IMR-90 (cell line): Measurements from ENCODE around the gene AGBL3. TPM values are rescaled to one million over a fixed set of nuclear protein-coding genes. Genes with fewer than 3 reads are reported as not detected.

Experiments
- ATAC-seq: fragments of 200-7000 bp; cut with Tn5 transposase; 2 replicates; pipeline ENCODE4 v1.9.1; 2020; ENCODE audit warnings: low read depth, mild to moderate bottlenecking, moderate library complexity
- BruUV-seq: library from RNA; stranded (reverse); fragments of 400-500 nt; replicated peaks from 2 replicates; lab custom pipeline; 2021; lab: Mats Ljungman, UMichigan
- CTCF ChIA-PET: fragments of 300-600 bp; formaldehyde crosslinking; extraction: SDS; loops from one replicate; lab custom pipeline; 2021; ENCODE audit warnings: antibody characterized with exemption; lab: Yijun Ruan, JAX
- POLR2A ChIA-PET: fragments of 300-600 bp; sonication (Branson Sonifier 250); formaldehyde crosslinking; loops from one replicate; lab custom pipeline; 2022; ENCODE audit warnings: antibody characterized with exemption; ENCODE audit not compliant: unreplicated experiment; lab: Charles Lee
- DNase-seq: peaks from one replicate; pipeline ENCODE4 v3.0.0; 2013
- H2AFZ ChIP-seq: replicated peaks from 2 replicates; pipeline ENCODE3; 2013; ENCODE audit warnings: low read length, mild to moderate bottlenecking; ENCODE audit not compliant: poor library complexity
- H2AK5ac ChIP-seq: 2 replicates; pipeline ENCODE4 v1.6.1; 2013; ENCODE audit warnings: low read depth, low read length, inconsistent platforms
- H2AK9ac ChIP-seq: replicated peaks from 2 replicates; pipeline ENCODE3; 2013; ENCODE audit warnings: mild to moderate bottlenecking, low read depth, low read length, moderate library complexity; ENCODE audit not compliant: poor library complexity
- H2BK120ac ChIP-seq: 2 replicates; pipeline ENCODE4 v1.6.1; 2013; ENCODE audit warnings: low read depth, low read length, inconsistent platforms
- H2BK15ac ChIP-seq: 3 replicates; pipeline ENCODE4 v1.6.1; 2013; ENCODE audit warnings: low read depth, low read length, inconsistent platforms
- H2BK20ac ChIP-seq: 2 replicates; pipeline ENCODE4 v1.6.1; 2013; ENCODE audit warnings: low read depth, mild to moderate bottlenecking, inconsistent platforms, low read length, moderate library complexity
- H2BK5ac ChIP-seq: 2 replicates; pipeline ENCODE4 v1.6.1; 2013; ENCODE audit warnings: mild to moderate bottlenecking, low read depth, low read length, inconsistent platforms; ENCODE audit not compliant: poor library complexity, severe bottlenecking
- H3K14ac ChIP-seq: replicated peaks from 2 replicates; pipeline ENCODE4 v1.6.1; 2013; ENCODE audit warnings: low read depth, low read length, inconsistent platforms
- H3K18ac ChIP-seq: 2 replicates; pipeline ENCODE4 v1.6.1; 2013; ENCODE audit warnings: low read depth, low read length, control low read depth
- H3K23ac ChIP-seq: 2 replicates; pipeline ENCODE4 v1.6.1; 2013; ENCODE audit warnings: low read depth, low read length, inconsistent platforms
- H3K27ac ChIP-seq: 2 replicates; pipeline ENCODE4 v1.5.1; 2013; ENCODE audit warnings: mild to moderate bottlenecking, control low read depth, low read length; ENCODE audit not compliant: insufficient read depth
- H3K27me3 ChIP-seq: 2 replicates; pipeline ENCODE4 v1.6.1; 2013; ENCODE audit warnings: low read length; ENCODE audit not compliant: control insufficient read depth, insufficient read depth
- H3K36me3 ChIP-seq: 2 replicates; pipeline ENCODE4 v1.6.1; 2013; ENCODE audit warnings: low read length, mixed read lengths; ENCODE audit not compliant: control insufficient read depth, insufficient read depth
- H3K4ac ChIP-seq: 2 replicates; pipeline ENCODE4 v1.6.1; 2013; ENCODE audit warnings: low read depth, low read length, inconsistent platforms
- H3K4me1 ChIP-seq: 2 replicates; pipeline ENCODE4 v1.6.1; 2013; ENCODE audit warnings: low read length, mixed read lengths; ENCODE audit not compliant: control insufficient read depth, insufficient read depth
- H3K4me2 ChIP-seq: 2 replicates; pipeline ENCODE4 v1.6.1; 2013; ENCODE audit warnings: low read depth, mild to moderate bottlenecking, control low read depth, low read length, moderate library complexity
- H3K4me3 ChIP-seq: 2 replicates; pipeline ENCODE4 v1.5.1; 2013; ENCODE audit warnings: low read depth, mild to moderate bottlenecking, control low read depth, low read length, moderate library complexity; ENCODE audit not compliant: insufficient read depth
- H3K56ac ChIP-seq: 2 replicates; pipeline ENCODE4 v1.6.1; 2013; ENCODE audit warnings: low read length, inconsistent platforms; ENCODE audit not compliant: insufficient read depth; ENCODE audit errors: extremely low read depth
- H3K79me1 ChIP-seq, 2 experiments: 2 replicates each; pipeline ENCODE4 v1.6.1; 2013; ENCODE audit warnings: low read length in 2 of 2, inconsistent platforms in 1 of 2, low read depth in 1 of 2
- H3K9ac ChIP-seq: 2 replicates; pipeline ENCODE4 v1.6.1; 2013; ENCODE audit warnings: low read depth, low read length, control low read depth
- H3K9me1 ChIP-seq: 2 replicates; pipeline ENCODE4 v1.6.1; 2013; ENCODE audit warnings: low read length, inconsistent platforms; ENCODE audit not compliant: insufficient read depth
- H3K9me3 ChIP-seq: 2 replicates; pipeline ENCODE4 v1.6.1; 2013; ENCODE audit warnings: low read length; ENCODE audit not compliant: control insufficient read depth, insufficient read depth
- H4K20me1 ChIP-seq: 2 replicates; pipeline ENCODE4 v1.6.1; 2013; ENCODE audit warnings: low read length, inconsistent platforms; ENCODE audit not compliant: insufficient read depth
- H4K5ac ChIP-seq: 2 replicates; pipeline ENCODE4 v1.6.1; 2013; ENCODE audit warnings: mild to moderate bottlenecking, low read depth, low read length, control low read depth
- H4K8ac ChIP-seq, 2 experiments: 2 replicates each; pipeline ENCODE4 v1.6.1; 2013; ENCODE audit warnings: low read depth in 2 of 2, low read length in 2 of 2, control low read depth in 1 of 2, inconsistent platforms in 1 of 2
- H4K91ac ChIP-seq: 2 replicates; pipeline ENCODE4 v1.6.1; 2013; ENCODE audit warnings: low read depth, low read length, inconsistent platforms; ENCODE audit not compliant: insufficient read depth
- BHLHE40 ChIP-seq: fragments of 150-350 bp; IDR thresholded peaks from 2 replicates; pipeline ENCODE4 v1.6.1; 2016; ENCODE audit warnings: mild to moderate bottlenecking, low read depth, low read length
- CEBPB ChIP-seq: IDR thresholded peaks from 2 replicates; pipeline ENCODE4 v1.6.1; 2012; ENCODE audit warnings: low read depth, low read length, improper control_type of control experiment
- CHD1 ChIP-seq: IDR thresholded peaks from 2 replicates; pipeline ENCODE4 v1.6.1; 2012; ENCODE audit warnings: low read depth, low read length, improper control_type of control experiment
- ELK1 ChIP-seq: fragments of 150-350 bp; IDR thresholded peaks from 2 replicates; pipeline ENCODE4 v1.6.1; 2016; ENCODE audit warnings: low read depth, mild to moderate bottlenecking, low read length, moderate library complexity, borderline replicate concordance
- FOS ChIP-seq: fragments of 150-350 bp; IDR thresholded peaks from 2 replicates; pipeline ENCODE4 v1.6.1; 2016; ENCODE audit warnings: low read depth, low read length
- MAFK ChIP-seq: IDR thresholded peaks from 2 replicates; pipeline ENCODE4 v1.6.1; 2012; ENCODE audit warnings: low read depth, low read length, improper control_type of control experiment
- MAZ ChIP-seq: IDR thresholded peaks from 2 replicates; pipeline ENCODE4 v1.6.1; 2012; ENCODE audit warnings: low read depth, mild to moderate bottlenecking, low read length, improper control_type of control experiment, moderate library complexity, borderline replicate concordance
- MXI1 ChIP-seq: IDR thresholded peaks from 2 replicates; pipeline ENCODE4 v1.6.1; 2012; ENCODE audit warnings: low read depth, mild to moderate bottlenecking, low read length, moderate library complexity, borderline replicate concordance
- NFE2L2 ChIP-seq: fragments of 150-350 bp; IDR thresholded peaks from 2 replicates; pipeline ENCODE4 v1.6.1; 2016; ENCODE audit warnings: low read depth, mild to moderate bottlenecking, low read length
- RAD21 ChIP-seq: IDR thresholded peaks from 2 replicates; pipeline ENCODE4 v1.6.1; 2012; ENCODE audit warnings: low read length, improper control_type of control experiment
- RCOR1 ChIP-seq: IDR thresholded peaks from 2 replicates; pipeline ENCODE4 v1.6.1; 2012; ENCODE audit warnings: mild to moderate bottlenecking, low read length, improper control_type of control experiment; ENCODE audit not compliant: insufficient replicate concordance
- RFX5 ChIP-seq: IDR thresholded peaks from 2 replicates; pipeline ENCODE4 v1.8.0; 2012; ENCODE audit warnings: low read depth, mild to moderate bottlenecking, low read length, moderate library complexity
- SMC3 ChIP-seq: fragments of 150-350 bp; IDR thresholded peaks from 2 replicates; pipeline ENCODE4 v1.6.1; 2016; ENCODE audit warnings: low read depth, mild to moderate bottlenecking, antibody characterized with exemption, low read length, moderate library complexity
- WGBS, 2 experiments: methylation state at CpG; one replicate each; pipeline versions ENCODE4 v1.1.5 to v1.1.7; 2013; ENCODE audit warnings: missing lambda C conversion rate in 2 of 2; ENCODE audit not compliant: insufficient read length in 1 of 2; ENCODE audit errors: extremely low coverage in 2 of 2; 5-methylcytosine and 5-hydroxymethylcytosine counted together
- dilution Hi-C: fragments of 300-500 bp; cut with HindIII; formaldehyde crosslinking; loops from one replicate; pipeline ENCODE4 v1.14.3; 2018; ENCODE audit warnings: low sequenced_read_pairs; ENCODE audit not compliant: unreplicated experiment
- in situ Hi-C: fragments of 300-500 bp; cut with MboI; formaldehyde crosslinking; loops from 3 replicates; pipeline ENCODE4 v1.14.3; 2019; ENCODE audit warnings: low sequenced_read_pairs, inconsistent platforms, mixed read lengths
- intact Hi-C: fragments of 100-400 bp; cut with micrococcal nuclease; formaldehyde crosslinking; loops from 2 replicates; pipeline ENCODE4 v1.10.0; 2022
- polyA plus RNA-seq, 3 experiments: library from polyadenylated mRNA; depleted of rRNA; stranded (reverse); fragments of >200 nt; gene quantifications; 2 replicates each; pipeline ENCODE4 v1.2.3, GENCODE V29; 2012; ENCODE audit warnings: low replicate concordance in 1 of 3
- total RNA-seq: library from RNA; depleted of rRNA; stranded (reverse); fragments of >200 nt; gene quantifications from 2 replicates; pipeline ENCODE4 v1.2.3, GENCODE V29; 2012
- TF ChIP-seq, protein P1 (sequence below): fragments of 150-350 bp; IDR thresholded peaks from 2 replicates; pipeline ENCODE4 v1.6.1; 2017; ENCODE audit warnings: mild to moderate bottlenecking, antibody characterized with exemption, low read length, low read depth
- TF ChIP-seq, protein P2 (sequence below): conservative IDR thresholded peaks from 2 replicates; pipeline ENCODE4 v1.5.1; 2012; ENCODE audit warnings: mild to moderate bottlenecking, low read depth, low read length, improper control_type of control experiment

Gene AGBL3
- total and polyA plus RNA-seq, 2 of the 4 experiments (the other 2 are of a cell fraction): 0.18 to 0.65 TPM

GRCh38 chr7:135174941-135175340 is 188.6 kb downstream of the AGBL3 start:
- 0 out of 2 replicates have a peak, but pooled peaks cover 2% of the 10 kb centered on the region for H3K36me3 ChIP-seq
- H2AFZ ChIP-seq: no peak overlapping the region
- no peak for TF ChIP-seq MAZ
- TF ChIP-seq ELK1: no peak
- no peak for TF ChIP-seq CEBPB
- TF ChIP-seq NFE2L2: no peak
- no peak for TF ChIP-seq FOS
- TF ChIP-seq MXI1: no peak
- TF ChIP-seq, protein P1, sequence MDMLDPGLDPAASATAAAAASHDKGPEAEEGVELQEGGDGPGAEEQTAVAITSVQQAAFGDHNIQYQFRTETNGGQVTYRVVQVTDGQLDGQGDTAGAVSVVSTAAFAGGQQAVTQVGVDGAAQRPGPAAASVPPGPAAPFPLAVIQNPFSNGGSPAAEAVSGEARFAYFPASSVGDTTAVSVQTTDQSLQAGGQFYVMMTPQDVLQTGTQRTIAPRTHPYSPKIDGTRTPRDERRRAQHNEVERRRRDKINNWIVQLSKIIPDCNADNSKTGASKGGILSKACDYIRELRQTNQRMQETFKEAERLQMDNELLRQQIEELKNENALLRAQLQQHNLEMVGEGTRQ: no peak
- no peak for TF ChIP-seq RFX5
- TF ChIP-seq, protein P2, sequence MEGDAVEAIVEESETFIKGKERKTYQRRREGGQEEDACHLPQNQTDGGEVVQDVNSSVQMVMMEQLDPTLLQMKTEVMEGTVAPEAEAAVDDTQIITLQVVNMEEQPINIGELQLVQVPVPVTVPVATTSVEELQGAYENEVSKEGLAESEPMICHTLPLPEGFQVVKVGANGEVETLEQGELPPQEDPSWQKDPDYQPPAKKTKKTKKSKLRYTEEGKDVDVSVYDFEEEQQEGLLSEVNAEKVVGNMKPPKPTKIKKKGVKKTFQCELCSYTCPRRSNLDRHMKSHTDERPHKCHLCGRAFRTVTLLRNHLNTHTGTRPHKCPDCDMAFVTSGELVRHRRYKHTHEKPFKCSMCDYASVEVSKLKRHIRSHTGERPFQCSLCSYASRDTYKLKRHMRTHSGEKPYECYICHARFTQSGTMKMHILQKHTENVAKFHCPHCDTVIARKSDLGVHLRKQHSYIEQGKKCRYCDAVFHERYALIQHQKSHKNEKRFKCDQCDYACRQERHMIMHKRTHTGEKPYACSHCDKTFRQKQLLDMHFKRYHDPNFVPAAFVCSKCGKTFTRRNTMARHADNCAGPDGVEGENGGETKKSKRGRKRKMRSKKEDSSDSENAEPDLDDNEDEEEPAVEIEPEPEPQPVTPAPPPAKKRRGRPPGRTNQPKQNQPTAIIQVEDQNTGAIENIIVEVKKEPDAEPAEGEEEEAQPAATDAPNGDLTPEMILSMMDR: no peak
- TF ChIP-seq MAFK: no peak
- no peak for TF ChIP-seq SMC3
- no peak for TF ChIP-seq CHD1
- TF ChIP-seq RAD21: no peak
- TF ChIP-seq BHLHE40: no peak
- no peak for TF ChIP-seq RCOR1
- no peaks in the 10 kb centered on the region for H3K9me1 ChIP-seq
- no peak overlapping the region for H3K18ac ChIP-seq
- H4K8ac ChIP-seq: no peak overlapping the region
- no peak overlapping the region for H2BK120ac ChIP-seq
- ChIA-PET POLR2A (interaction anchor here (0.6 kb wide), 1 partner anchor 453 kb away, joined by 3 read pairs; no protein-coding TSS in a partner anchor), CTCF (no interaction called here)
- peaks cover 10% of the 10 kb centered on the region for H3K9me3 ChIP-seq
- no peak overlapping the region for H3K4me2 ChIP-seq
- H2AK5ac ChIP-seq: no peak overlapping the region
- no CpG with 5 or more reads among the region's 7 CpGs for WGBS, 2 experiments
- in situ Hi-C loops (no loop called here), dilution Hi-C loops (no loop called here), intact Hi-C loops (no loop called here)
- peaks cover under 1 to 1% of the 10 kb centered on the region in 2 experiments; a peak in 1 of 4 replicates for H3K79me1 ChIP-seq
- H2AK9ac ChIP-seq: no peak overlapping the region
- H4K91ac ChIP-seq: no peak overlapping the region
- no peak overlapping the region for H3K4me3 ChIP-seq
- no peak overlapping the region for H3K23ac ChIP-seq
- ATAC-seq: no peak
- H3K27ac ChIP-seq: no peak overlapping the region
- H2BK20ac ChIP-seq: no peak overlapping the region
- no peak overlapping the region for H2BK15ac ChIP-seq
- H3K56ac ChIP-seq: no peak overlapping the region
- no peaks in the 10 kb centered on the region for H3K4me1 ChIP-seq
- no peak overlapping the region for H3K9ac ChIP-seq
- H4K20me1 ChIP-seq: no peaks in the 10 kb centered on the region
- H2BK5ac ChIP-seq: no peak overlapping the region
- no peak overlapping the region for H3K14ac ChIP-seq
- no TSS peak for BruUV-seq
- H4K5ac ChIP-seq: no peak overlapping the region
- no peak for DNase-seq
- no peaks in the 10 kb centered on the region for H3K27me3 ChIP-seq
- H3K4ac ChIP-seq: no peak overlapping the region
